HG02642 (cell line): ENCODE results near the gene PTPRM.

ENCODE experiments used
- ATAC-seq: cut with Tn5 transposase; IDR thresholded peaks from one replicate; pipeline ENCODE4 v1.9.1; 2021; ENCODE audit warnings: mild to moderate bottlenecking; ENCODE audit not compliant: unreplicated experiment, poor library complexity

The PTPRM gene

DNA sequence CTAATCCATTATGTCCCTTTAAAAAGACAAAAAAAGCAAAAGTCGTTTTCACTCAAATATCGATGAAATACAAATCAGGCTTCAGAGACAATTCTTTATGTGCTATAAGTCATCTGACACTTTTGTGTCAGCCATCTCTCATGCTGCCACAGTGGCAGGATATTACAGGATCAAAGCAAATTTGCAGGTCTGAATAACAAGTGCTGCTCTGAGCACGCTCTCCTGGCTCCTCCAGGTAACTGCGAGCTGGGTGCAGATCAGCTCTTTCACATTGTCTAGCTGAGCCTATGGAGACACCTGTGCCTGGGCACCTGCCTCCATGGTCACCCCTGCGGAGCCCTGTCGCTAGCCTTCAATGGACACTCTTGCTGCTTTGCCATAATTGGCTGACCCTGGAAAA lies 792.0 kb downstream of the PTPRM start:
- ATAC-seq: no peak

DNA sequence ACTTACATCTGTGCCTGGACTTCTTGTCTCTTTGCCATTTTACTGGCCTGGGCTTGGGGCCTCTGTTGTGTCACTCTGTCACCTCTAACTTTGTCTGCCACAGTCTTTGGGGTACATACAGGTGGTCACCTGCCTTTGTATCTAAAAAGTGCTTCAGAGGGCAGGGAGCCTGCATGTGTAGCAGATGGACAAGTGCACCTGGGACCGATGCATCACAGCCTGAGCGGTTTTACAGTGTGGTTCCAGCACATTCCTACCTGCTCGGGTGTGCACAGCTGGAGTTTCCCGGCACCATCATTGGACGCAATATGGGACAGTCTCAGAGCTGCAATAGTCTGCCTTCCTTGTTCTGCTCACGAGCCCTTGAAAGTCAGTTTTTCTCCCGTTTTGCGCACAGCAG lies 792.4 kb downstream of the PTPRM start:
- no peak for ATAC-seq

DNA sequence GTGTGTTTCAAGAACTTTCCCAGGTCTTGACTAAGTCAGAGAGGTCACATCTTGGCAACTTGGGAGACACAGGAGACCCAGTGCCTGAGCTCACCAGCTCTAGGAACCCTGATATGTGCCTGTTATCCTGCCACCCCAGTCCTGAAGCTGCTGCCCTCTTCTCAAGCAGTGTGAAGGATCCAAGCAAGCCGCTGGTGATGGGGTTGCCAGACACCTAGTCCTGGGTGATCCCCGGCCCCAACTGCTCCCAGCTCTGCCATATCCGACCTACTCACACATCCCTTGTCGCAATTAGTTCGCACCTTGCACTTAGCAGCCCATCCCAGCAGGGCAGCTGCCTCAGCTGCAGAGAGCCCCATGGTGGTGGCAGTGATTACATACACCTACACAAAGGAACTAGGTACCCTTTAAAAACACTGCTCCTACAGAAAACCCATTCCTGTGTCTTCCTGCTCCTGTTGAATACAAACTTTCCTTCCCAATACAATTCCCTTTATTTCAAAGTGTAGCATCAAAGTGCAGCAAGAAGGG lies 794.9 kb downstream of the PTPRM start:
- no peak for ATAC-seq

DNA sequence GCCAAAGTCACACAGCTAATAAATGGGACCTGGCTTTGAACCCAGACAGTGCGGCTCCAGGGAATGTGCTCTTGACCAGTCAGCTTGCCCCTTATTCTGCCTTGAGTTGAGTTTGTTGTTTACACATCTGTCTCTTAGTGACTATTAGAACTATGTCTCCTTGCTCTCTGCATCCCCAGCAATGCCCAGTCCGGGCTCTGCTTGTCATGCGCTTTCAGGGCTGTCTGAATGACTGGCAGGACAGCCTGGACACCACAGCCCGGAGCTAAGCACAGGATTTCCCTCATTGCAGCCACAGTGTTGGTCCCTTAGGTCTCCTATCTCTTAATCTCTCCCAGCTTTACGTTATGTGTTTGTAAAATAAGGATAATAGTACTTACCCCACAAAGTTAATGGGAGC lies 795.7 kb downstream of the PTPRM start:
- no peak for ATAC-seq

DNA sequence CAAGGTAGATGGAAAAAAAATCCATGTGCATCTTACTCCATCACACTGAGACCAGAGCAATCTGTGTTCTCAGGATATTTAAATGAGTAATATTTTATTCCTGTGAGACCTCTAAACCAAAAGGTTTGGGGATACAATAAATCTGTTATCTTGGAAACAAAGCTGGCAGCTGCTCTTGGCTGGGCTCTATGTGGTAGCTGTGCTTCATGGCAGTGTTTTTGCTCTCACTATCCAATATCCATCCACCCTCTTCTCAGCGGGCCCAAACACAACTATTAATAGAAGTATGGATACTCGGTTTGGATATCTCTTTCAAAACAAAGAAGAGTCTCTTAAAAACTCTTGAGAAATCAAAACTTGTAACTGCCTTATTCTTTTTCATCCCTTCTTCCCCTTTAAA lies 797.3 kb downstream of the PTPRM start:
- ATAC-seq: no peak

DNA sequence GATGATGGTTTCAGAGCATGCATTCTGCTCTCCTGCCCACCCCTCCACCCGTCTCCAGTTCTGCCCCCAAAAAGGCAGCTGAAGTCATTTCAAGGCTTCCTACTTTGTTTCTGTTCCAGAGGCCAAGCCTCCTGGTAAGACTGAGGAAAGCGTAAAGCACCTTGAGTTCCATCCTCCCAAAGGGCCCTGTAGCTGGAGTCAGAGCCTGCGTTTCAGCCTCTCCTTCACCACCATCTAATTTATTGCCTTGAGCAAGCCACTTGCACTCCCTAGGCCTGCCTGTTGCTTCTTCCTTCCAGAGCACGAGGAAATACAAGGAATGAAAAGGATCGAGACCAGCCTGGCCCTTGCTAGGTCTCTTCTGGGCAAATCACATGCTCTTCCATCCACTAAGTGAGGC lies 797.9 kb downstream of the PTPRM start:
- ATAC-seq: no peak

DNA sequence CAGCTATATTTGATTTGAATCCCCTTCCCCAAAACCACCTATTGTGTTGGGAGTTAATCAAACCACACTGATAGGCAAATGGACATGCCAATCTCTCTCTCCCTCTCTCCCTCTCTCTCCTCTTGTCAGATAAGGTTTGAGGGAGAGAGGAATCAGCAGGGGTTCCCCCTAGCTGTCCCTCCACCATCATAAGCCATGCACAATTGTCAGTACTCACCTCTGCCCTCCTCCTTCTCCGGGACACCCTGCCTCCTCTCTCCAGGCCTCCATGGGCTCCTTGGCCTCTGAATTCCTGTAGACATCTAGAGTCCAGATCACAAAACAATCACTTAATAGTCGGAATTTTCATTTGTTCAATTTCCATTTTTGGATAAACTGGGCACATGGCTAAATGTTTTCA lies 798.4 kb downstream of the PTPRM start:
- ATAC-seq: no peak

DNA sequence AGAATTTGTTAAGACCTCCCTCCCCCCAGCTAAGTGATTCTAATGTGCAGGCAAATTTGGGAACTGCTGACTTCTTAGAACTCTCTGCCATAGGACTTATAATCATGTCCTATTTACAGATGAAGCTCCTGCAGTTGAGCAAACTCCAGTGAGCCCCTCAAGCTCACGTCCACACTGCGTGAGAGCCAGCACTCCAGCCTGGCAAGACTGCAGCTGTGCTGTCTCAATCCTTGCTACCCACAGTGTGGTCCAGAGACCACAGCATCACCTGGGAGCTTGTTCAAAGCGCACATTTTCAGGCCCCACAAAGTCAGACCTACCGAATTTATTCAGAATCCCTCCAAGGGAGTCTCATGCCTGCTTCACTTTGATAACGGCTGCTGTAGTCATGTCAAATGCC lies 799.0 kb downstream of the PTPRM start:
- ATAC-seq: no peak

DNA sequence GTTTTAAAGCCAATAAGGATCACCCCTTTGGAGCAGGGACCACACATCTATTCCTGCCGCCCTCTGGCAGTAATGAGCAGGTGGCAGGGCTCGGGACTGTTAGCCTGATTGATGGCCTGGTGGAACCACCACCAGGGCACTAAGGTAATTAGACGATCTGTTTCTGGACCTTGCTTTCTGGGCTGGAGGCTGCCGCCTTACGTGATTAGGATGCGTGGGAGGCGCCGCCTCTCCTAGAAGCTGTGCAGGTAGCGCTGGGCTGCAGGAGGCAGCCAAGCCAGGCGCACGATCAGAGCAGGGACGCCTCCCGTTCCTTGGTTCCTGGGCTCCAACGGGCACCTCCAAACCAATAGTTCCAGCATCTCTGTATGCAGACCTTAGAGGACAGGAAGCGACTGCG lies 799.5 kb downstream of the PTPRM start:
- ATAC-seq: no peak

DNA sequence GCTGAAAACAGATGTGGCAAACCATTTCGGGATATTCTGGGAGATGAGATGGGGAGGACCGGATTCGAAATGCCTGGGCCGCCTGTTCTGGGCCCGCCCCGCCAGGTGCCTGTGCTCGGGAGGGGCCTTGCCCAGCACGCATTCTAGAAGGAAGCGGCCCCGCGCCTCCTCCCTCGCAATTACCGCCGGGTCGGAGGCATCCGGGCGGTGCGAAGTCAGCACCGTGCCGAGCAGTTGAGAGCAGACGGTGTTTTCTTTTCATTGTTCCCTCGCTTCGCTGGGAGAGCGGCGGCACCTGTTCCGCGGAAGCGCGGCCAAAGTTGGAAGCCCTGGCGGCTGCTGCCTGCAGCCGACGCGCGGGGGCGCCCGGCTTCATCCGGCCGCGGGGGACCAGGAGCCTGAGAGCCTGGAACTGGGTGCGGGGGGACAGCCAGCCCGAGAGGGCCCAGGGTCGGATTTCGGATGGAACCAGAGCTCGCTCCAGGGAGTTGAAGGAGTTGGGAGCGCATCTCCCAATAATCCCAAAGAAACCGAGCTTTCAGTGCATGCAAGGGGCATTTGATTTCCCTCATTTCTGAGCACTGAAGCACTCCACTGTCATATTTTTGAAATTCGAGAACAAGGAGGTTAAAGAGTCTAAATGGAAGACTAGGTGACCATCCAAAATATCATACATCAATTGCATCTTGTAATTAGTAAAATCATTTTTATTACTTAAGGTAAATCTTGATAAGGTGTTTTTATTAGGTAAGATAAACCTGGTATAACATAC lies 800.3 kb downstream of the PTPRM start:
- ATAC-seq: peak; percentile 69

DNA sequence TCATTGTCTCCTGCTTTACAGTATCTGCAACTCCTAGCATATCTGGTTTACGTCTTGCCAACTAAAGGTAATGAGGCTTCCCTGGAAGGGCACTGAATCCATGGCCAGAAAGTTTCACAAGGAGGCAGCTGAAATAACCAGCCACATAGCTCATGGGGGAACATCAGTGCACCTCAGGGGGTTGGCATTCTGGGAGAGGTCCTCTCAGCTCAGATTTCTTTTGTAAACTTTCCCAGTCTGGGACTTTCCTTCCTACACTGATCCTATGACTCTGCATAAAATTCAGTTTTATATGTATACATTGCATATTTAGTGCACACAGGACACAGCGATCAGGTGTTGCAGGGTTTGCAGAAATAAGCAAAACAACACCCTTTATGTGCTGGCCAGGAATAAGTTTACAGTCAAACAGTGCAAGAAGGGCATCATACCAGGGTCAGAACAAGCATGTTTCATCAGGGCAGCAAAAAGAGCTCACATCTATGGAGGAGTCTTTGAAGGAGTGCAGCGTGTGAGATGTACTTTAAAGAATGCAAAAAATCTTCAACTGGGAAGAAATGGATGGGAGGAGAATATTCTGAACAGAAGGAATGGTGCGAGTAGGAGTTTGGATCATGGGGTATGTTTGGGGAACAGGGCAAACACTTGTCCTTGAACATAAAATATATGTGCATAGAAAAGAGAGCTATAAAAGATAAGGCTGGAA lies 801.5 kb downstream of the PTPRM start:
- no peak for ATAC-seq

DNA sequence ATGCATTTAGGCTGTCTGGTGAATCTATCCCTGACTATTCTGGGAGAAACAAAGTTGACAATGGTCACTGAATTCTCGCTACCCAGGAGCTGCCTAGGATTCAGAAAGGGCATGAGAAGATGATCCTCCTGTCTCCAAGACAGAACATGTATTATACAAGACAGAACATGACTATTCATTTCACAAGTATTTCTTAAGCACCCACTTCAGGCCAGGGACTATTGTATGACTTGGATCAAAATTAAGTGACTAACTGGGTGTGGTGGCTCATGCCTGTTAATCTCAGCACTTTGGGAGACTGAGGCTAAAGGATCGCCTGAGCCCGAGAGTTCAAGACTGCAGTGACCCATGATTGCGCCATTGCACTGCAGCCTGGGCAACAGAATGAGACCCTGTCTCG lies 806.4 kb downstream of the PTPRM start:
- ATAC-seq: no peak

DNA sequence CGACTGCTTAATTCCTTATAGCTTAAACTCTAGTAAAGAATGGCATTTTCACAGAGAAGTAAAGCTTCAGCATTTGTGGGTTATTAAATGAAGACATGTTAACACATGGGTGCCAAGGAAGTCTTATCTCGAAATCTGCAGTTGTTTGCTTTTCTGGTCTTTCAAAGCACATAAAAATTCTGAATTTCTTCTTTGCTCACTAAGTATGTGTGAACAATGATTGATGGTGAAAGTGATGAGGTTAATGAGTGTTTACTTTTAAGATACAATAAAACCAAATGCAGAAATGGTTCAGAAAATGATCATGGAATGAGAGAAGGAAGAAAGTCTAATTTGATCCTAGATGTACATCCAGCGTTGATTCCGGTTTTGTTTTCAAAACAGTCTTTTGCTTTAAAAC lies 807.6 kb downstream of the PTPRM start:
- ATAC-seq: no peak

DNA sequence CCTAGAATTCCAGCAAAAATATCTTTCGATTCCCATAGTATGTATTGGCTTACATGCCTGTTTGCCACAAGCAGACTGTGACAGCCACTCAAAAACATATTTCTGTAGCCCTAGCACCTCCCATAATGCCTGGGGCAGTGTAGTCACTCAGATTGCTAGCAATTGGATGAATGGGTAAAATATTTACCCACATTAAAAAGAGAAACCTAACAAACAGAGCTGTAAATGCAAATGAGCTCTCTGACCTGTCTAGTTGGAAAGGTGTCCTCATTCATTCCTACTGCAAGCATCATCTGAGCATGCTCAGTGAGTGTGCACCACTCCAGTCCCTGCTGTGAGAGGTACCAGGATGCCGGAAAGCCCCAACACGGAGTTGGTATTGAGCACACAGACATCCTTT lies 808.1 kb downstream of the PTPRM start:
- ATAC-seq: no peak

DNA sequence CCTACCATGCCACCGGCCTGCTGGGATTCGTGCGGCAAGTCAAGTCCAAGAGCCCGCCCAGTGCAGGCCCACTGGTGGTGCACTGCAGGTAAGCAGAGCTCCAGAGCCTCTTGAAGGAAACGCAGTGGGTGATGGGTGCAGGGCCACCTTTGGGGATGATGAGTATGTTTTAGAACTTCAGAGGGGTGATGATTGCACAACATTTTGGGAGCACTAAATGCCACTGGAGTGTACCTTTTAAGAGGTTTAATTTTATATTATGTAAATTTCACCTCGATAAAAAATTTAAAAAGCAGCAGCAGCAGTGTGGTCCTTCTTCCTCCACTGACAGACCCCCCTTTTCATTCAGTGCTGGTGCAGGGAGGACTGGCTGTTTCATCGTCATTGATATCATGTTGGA lies 809.0 kb downstream of the PTPRM start:
- ATAC-seq: no peak

DNA sequence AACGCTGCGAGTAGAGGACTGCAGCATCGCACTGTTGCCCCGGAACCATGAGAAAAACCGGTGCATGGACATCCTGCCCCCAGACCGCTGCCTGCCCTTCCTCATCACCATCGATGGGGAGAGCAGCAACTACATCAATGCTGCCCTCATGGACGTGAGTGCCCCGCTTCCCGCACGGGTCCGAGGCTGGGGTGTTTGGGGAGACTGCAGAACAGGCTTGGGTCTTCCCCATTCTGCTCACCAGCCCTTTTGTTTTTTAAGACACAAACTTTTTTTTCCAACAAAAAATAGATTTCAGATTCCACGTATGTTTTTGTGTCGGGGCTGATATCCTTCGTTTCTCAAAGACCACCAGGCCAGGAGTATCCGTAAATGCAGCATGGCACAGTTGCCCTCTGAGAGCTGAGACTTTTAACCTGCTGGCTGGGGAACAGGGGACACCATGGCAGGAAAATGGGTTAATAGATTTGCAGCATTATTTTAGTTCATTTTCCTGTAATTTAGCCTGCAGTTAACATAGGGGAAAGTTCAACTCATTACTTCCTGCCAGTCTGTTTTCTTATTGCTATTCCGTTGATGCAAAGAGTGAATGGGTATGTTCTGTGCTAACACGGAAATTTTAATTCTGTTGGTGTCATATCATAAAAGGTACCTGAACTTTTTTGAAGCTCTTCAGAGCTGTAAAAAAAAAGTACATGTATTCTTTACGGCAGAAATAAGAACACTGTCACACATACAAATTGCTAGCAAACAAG lies 812.2 kb downstream of the PTPRM start:
- no peak for ATAC-seq

DNA sequence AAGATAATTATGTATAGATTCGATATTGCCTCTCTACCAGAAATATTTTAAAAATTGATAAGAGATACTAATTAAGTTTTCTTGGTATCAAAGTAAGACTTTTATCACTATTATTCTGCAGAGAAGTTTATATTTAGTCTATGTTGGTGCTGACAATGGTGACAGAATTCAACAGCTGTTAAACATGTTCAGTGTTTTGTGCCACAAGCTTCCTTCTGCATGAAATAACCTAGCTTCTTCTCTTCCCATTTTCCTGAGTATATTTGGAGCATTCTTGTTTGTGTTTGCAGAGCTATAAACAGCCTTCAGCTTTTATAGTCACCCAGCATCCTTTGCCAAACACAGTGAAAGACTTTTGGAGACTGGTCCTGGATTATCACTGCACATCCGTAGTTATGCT lies 812.9 kb downstream of the PTPRM start:
- no peak for ATAC-seq

DNA sequence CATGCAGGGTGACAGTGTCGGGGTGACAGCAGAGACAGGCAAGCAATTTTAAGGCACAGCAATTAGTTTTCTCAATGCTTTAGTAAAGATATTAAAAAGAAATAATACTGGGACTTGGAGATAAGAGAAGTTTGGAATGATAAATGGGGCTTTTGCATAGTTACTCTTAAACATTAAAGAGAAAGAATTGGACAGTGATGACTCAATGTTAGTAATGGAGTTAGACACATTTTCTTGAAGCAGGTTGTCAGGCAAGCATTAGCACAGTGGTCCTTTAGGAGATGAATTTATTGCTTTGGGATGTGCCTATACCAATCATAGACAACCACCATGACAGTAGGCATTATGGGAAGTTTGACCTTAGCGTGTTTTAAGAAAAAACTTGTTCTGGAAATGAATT lies 813.8 kb downstream of the PTPRM start:
- no peak for ATAC-seq

DNA sequence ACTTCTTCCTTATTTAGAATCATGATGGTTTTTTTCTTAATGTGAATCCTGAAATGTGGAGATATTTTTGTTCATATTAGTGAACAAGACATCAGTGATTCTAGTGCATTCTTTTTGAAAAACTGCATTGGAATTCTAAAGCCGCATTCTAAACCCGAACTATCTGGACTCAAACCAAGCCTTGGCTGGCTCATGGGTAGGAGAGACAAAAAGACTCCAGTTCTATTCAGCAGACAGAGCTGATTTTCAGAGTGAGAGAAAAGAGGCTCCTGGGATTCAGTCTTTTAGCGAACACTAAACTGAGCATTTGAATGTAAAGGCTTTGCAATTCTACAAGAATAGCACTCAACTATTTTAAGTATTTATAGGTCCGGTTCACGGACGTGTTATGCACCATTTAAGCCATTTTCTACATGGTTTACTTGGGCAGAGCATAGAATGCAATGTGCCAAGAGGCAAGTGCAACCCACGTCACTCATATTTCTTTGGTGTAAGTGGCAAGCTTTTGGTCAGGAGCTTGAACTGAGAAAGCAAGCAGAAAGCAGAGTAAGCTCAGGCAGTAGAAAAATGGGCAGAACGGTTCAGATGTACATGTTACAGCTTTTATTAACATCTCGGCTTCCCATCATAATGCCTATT lies 814.8 kb downstream of the PTPRM start:
- ATAC-seq: no peak

DNA sequence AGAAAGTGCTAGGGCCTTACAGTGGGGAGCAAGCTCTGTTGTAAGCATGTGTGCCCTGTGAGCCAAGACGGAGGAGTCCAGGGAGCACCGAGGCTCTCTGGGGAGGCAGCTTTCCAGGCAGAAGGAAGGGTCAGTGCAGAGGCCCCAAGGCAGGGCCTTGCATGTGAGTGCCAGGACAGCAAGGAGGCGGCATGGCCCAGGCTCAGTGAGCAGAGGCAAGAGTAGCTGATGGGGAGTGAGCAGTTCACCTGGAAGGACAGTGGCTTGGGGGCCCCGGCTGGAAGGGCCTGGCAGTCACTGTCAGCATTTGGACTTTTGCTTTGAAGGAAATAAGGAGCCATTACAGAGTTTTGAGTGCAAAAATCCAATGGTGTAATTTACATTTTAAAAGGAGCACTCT lies 818.3 kb downstream of the PTPRM start:
- ATAC-seq: no peak
